Activated CD8-positive, alpha-beta T cell treated with anti-CD3 and anti-CD28 coated beads, Interleukin-2, amount 10 ng/mL, durations not matched to agents 7 days and 5 days (primary cell): ENCODE results near the gene COL16A1. TPM values are rescaled to one million over a fixed set of nuclear protein-coding genes. Genes with fewer than 3 reads are reported as not detected.

Experiments used
- ATAC-seq: fragments of 150-1000 bp; cut with Tn5 transposase; one replicate; pipeline ENCODE4 v1.10.0; 2021; ENCODE audit warnings: moderate library complexity
- CTCF ChIA-PET: fragments of 350-600 bp; sonication (Branson Sonifier 250); formaldehyde crosslinking; loops from one replicate; lab custom pipeline; 2021; ENCODE audit warnings: antibody characterized with exemption; lab: Charles Lee
- POLR2A ChIA-PET: fragments of 350-600 bp; sonication (Branson Sonifier 250); formaldehyde crosslinking; loops from one replicate; lab custom pipeline; 2021; ENCODE audit warnings: antibody characterized with exemption; lab: Charles Lee
- DNase-seq: peaks from one replicate; pipeline ENCODE4 v3.0.0-alpha.2; 2020
- H3K27ac Mint-ChIP-seq: one replicate; pipeline ENCODE4 v1.8.0; 2021; ENCODE audit warnings: mild to moderate bottlenecking, mixed read lengths
- H3K27me3 Mint-ChIP-seq: one replicate; pipeline ENCODE4 v1.8.0; 2021; ENCODE audit warnings: low read depth, mixed read lengths
- H3K36me3 Mint-ChIP-seq: one replicate; pipeline ENCODE4 v1.8.0; 2021; ENCODE audit warnings: low read depth, mixed read lengths
- H3K4me1 Mint-ChIP-seq: one replicate; pipeline ENCODE4 v1.8.0; 2021; ENCODE audit warnings: low read depth, mixed read lengths
- H3K4me3 Mint-ChIP-seq: one replicate; pipeline ENCODE4 v1.8.0; 2021; ENCODE audit warnings: mild to moderate bottlenecking, mixed read lengths
- H3K9me3 Mint-ChIP-seq: one replicate; pipeline ENCODE4 v1.8.0; 2022; ENCODE audit warnings: mixed read lengths; ENCODE audit not compliant: insufficient read depth
- total RNA-seq, 2 experiments: library from RNA; stranded (reverse); gene quantifications; one replicate each; pipeline ENCODE4 v1.2.3, GENCODE V29; 2021

The COL16A1 gene
- total RNA-seq, 2 experiments from 2014 or later = not detected

GRCh38 chr1:31731049-31731565 lies 27.3 kb upstream of the COL16A1 start:
- no peak overlapping the region for H3K27ac Mint-ChIP-seq
- H3K4me1 Mint-ChIP-seq = no peaks in the 10 kb centered on the region
- CTCF ChIA-PET = interaction anchor here (1.3 kb wide), 1 partner anchor 17 kb away, joined by 4 read pairs; no protein-coding TSS in a partner anchor

GRCh38 chr1:31730336-31731048 lies 26.7 kb upstream of the COL16A1 start:
- POLR2A ChIA-PET = no interaction called here

More at GRCh38 chr1:31731049-31731565, 27.3 kb upstream of the COL16A1 start:
- Mint-ChIP-seq H3K9me3 (no peaks in the 10 kb centered on the region), H3K4me3 (no peak overlapping the region), H3K36me3 (no peaks in the 10 kb centered on the region), H3K27me3 (no peaks in the 10 kb centered on the region)
- POLR2A ChIA-PET = no interaction called here
- DNase-seq = no peak
- ATAC-seq = no peak

GRCh38 chr1:31727849-31728248 lies 24.0 kb upstream of the COL16A1 start:
- no peaks in the 10 kb centered on the region for H3K27me3 Mint-ChIP-seq
- no peaks in the 10 kb centered on the region for H3K4me1 Mint-ChIP-seq
- ATAC-seq (no peak), DNase-seq (no peak)
- POLR2A ChIA-PET = interaction anchor here (0.7 kb wide), 1 partner anchor 58 kb away, joined by 3 read pairs; no protein-coding TSS in a partner anchor
- H3K9me3 Mint-ChIP-seq = no peaks in the 10 kb centered on the region
- CTCF ChIA-PET = no interaction called here
- H3K27ac Mint-ChIP-seq = no peak overlapping the region
- no peak overlapping the region for H3K4me3 Mint-ChIP-seq
- no peaks in the 10 kb centered on the region for H3K36me3 Mint-ChIP-seq

More at GRCh38 chr1:31730336-31731048, 26.7 kb upstream of the COL16A1 start:
- H3K27me3 Mint-ChIP-seq = no peaks in the 10 kb centered on the region
- no peak overlapping the region for H3K4me3 Mint-ChIP-seq
- no peaks in the 10 kb centered on the region for H3K4me1 Mint-ChIP-seq
- no peak overlapping the region for H3K27ac Mint-ChIP-seq
- CTCF ChIA-PET = no interaction called here
- no peak for DNase-seq
- no peaks in the 10 kb centered on the region for H3K9me3 Mint-ChIP-seq
- ATAC-seq = no peak
- no peaks in the 10 kb centered on the region for H3K36me3 Mint-ChIP-seq

GRCh38 chr1:31727195-31727594 lies 23.4 kb upstream of the COL16A1 start:
- Mint-ChIP-seq H3K36me3 (no peaks in the 10 kb centered on the region), H3K4me1 (no peaks in the 10 kb centered on the region), H3K9me3 (no peaks in the 10 kb centered on the region), H3K4me3 (no peak overlapping the region), H3K27me3 (no peaks in the 10 kb centered on the region), H3K27ac (no peak overlapping the region)
- ChIA-PET POLR2A (no interaction called here), CTCF (no interaction called here)
- no peak for DNase-seq
- no peak for ATAC-seq

GRCh38 chr1:31726715-31727114 lies 22.9 kb upstream of the COL16A1 start:
- ChIA-PET CTCF (no interaction called here), POLR2A (no interaction called here)
- ATAC-seq = no peak
- H3K4me1 Mint-ChIP-seq = no peaks in the 10 kb centered on the region
- no peaks in the 10 kb centered on the region for H3K36me3 Mint-ChIP-seq
- H3K27me3 Mint-ChIP-seq = peaks cover 2% of the 10 kb centered on the region
- H3K9me3 Mint-ChIP-seq = no peaks in the 10 kb centered on the region
- no peak overlapping the region for H3K27ac Mint-ChIP-seq
- H3K4me3 Mint-ChIP-seq = no peak overlapping the region
- no peak for DNase-seq

- CTCF ChIA-PET = interaction anchor here (1.1 kb wide), 1 partner anchor 19 kb away, joined by 3 read pairs; no protein-coding TSS in a partner anchor
- POLR2A ChIA-PET = interaction anchor here (0.5 kb wide), 1 partner anchor 107 kb away, joined by 3 read pairs; no protein-coding TSS in a partner anchor
- Mint-ChIP-seq H3K9me3 (no peaks in the 10 kb centered on the region), H3K4me3 (no peak overlapping the region), H3K36me3 (no peaks in the 10 kb centered on the region), H3K4me1 (no peaks in the 10 kb centered on the region), H3K27ac (no peak overlapping the region), H3K27me3 (peaks cover 3% of the 10 kb centered on the region)
- ATAC-seq (no peak), DNase-seq (no peak)
Measured at GRCh38 chr1:31725777-31726535, 22.1 kb upstream of the COL16A1 start.

GRCh38 chr1:31725134-31725533 lies 21.3 kb upstream of the COL16A1 start:
- Mint-ChIP-seq H3K9me3 (no peaks in the 10 kb centered on the region), H3K4me1 (no peaks in the 10 kb centered on the region), H3K27ac (no peak overlapping the region), H3K36me3 (no peaks in the 10 kb centered on the region), H3K27me3 (peaks cover 3% of the 10 kb centered on the region), H3K4me3 (no peak overlapping the region)
- DNase-seq (no peak), ATAC-seq (no peak)
- ChIA-PET POLR2A (interaction anchor here (0.5 kb wide), 1 partner anchor 108 kb away, joined by 3 read pairs; no protein-coding TSS in a partner anchor), CTCF (interaction anchor here (1.1 kb wide), 1 partner anchor 20 kb away, joined by 3 read pairs; no protein-coding TSS in a partner anchor)

- H3K4me1 Mint-ChIP-seq = no peaks in the 10 kb centered on the region
- no peak overlapping the region for H3K27ac Mint-ChIP-seq
- no peaks in the 10 kb centered on the region for H3K36me3 Mint-ChIP-seq
- H3K4me3 Mint-ChIP-seq = no peak overlapping the region
- peaks cover 5% of the 10 kb centered on the region for H3K27me3 Mint-ChIP-seq
- POLR2A ChIA-PET = no interaction called here
- DNase-seq = peak; percentile 77
- no peaks in the 10 kb centered on the region for H3K9me3 Mint-ChIP-seq
- CTCF ChIA-PET = no interaction called here
- no peak for ATAC-seq
Measured at GRCh38 chr1:31723828-31724359, 20.1 kb upstream of the COL16A1 start.

GRCh38 chr1:31718327-31718897 lies 14.6 kb upstream of the COL16A1 start:
- Mint-ChIP-seq H3K4me1 (peaks cover 10% of the 10 kb centered on the region), H3K9me3 (no peaks in the 10 kb centered on the region), H3K27ac (no peak overlapping the region), H3K36me3 (no peaks in the 10 kb centered on the region), H3K4me3 (no peak overlapping the region), H3K27me3 (peaks cover 42% of the 10 kb centered on the region)
- ATAC-seq (no peak), DNase-seq (no peak)
- ChIA-PET CTCF (no interaction called here), POLR2A (no interaction called here)

GRCh38 chr1:31717341-31717740 lies 13.5 kb upstream of the COL16A1 start:
- Mint-ChIP-seq H3K27ac (no peak overlapping the region), H3K36me3 (no peaks in the 10 kb centered on the region), H3K4me1 (peaks cover 10% of the 10 kb centered on the region), H3K27me3 (peaks cover 50% of the 10 kb centered on the region), H3K4me3 (no peak overlapping the region), H3K9me3 (no peaks in the 10 kb centered on the region)
- DNase-seq = no peak
- CTCF ChIA-PET = interaction anchor here (1.0 to 2.1 kb wide), 6 partner anchors 12 to 72 kb away, joined by 3 to 10 read pairs (median 5); no protein-coding TSS in a partner anchor
- no peak for ATAC-seq
- POLR2A ChIA-PET = interaction anchor here (1.3 to 1.5 kb wide), 2 partner anchors 14 to 28 kb away, joined by 3 read pairs; no protein-coding TSS in a partner anchor

- no peak for ATAC-seq
Measured at GRCh38 chr1:31715873-31716220, 12.0 kb upstream of the COL16A1 start.

More at GRCh38 chr1:31715873-31716220, 12.0 kb upstream of the COL16A1 start:
- H3K9me3 Mint-ChIP-seq = no peaks in the 10 kb centered on the region
- no peak overlapping the region for H3K27ac Mint-ChIP-seq
- no peak overlapping the region for H3K4me3 Mint-ChIP-seq
- peaks cover 10% of the 10 kb centered on the region for H3K4me1 Mint-ChIP-seq
- peaks cover 55% of the 10 kb centered on the region for H3K27me3 Mint-ChIP-seq
- ChIA-PET POLR2A (interaction anchor here (1.5 kb wide), 1 partner anchor 13 kb away, joined by 3 read pairs; no protein-coding TSS in a partner anchor), CTCF (interaction anchor here (0.7 to 2.7 kb wide), 10 partner anchors 12 to 347 kb away, joined by 3 to 15 read pairs (median 4); partner anchors contain the start of gene COL16A1)
- DNase-seq = no peak
- H3K36me3 Mint-ChIP-seq = no peaks in the 10 kb centered on the region
